IMR-90 (cell line): ENCODE measurements around the gene LBP. TPM values are rescaled to one million over a fixed set of nuclear protein-coding genes. Genes with fewer than 3 reads are reported as not detected.

Source experiments
- ATAC-seq: fragments of 200-7000 bp; cut with Tn5 transposase; 2 replicates; pipeline ENCODE4 v1.9.1; 2020; ENCODE audit warnings: low read depth, mild to moderate bottlenecking, moderate library complexity
- BruUV-seq: library from RNA; stranded (reverse); fragments of 400-500 nt; replicated peaks from 2 replicates; lab custom pipeline; 2021; lab: Mats Ljungman, UMichigan
- CTCF ChIA-PET: fragments of 300-600 bp; formaldehyde crosslinking; extraction: SDS; loops from one replicate; lab custom pipeline; 2021; ENCODE audit warnings: antibody characterized with exemption; lab: Yijun Ruan, JAX
- POLR2A ChIA-PET: fragments of 300-600 bp; sonication (Branson Sonifier 250); formaldehyde crosslinking; loops from one replicate; lab custom pipeline; 2022; ENCODE audit warnings: antibody characterized with exemption; ENCODE audit not compliant: unreplicated experiment; lab: Charles Lee
- DNase-seq: peaks from one replicate; pipeline ENCODE4 v3.0.0; 2013
- H2AFZ ChIP-seq: replicated peaks from 2 replicates; pipeline ENCODE3; 2013; ENCODE audit warnings: low read length, mild to moderate bottlenecking; ENCODE audit not compliant: poor library complexity
- H2AK5ac ChIP-seq: 2 replicates; pipeline ENCODE4 v1.6.1; 2013; ENCODE audit warnings: low read depth, low read length, inconsistent platforms
- H2AK9ac ChIP-seq: replicated peaks from 2 replicates; pipeline ENCODE3; 2013; ENCODE audit warnings: mild to moderate bottlenecking, low read depth, low read length, moderate library complexity; ENCODE audit not compliant: poor library complexity
- H2BK120ac ChIP-seq: 2 replicates; pipeline ENCODE4 v1.6.1; 2013; ENCODE audit warnings: low read depth, low read length, inconsistent platforms
- H2BK15ac ChIP-seq: 3 replicates; pipeline ENCODE4 v1.6.1; 2013; ENCODE audit warnings: low read depth, low read length, inconsistent platforms
- H2BK20ac ChIP-seq: 2 replicates; pipeline ENCODE4 v1.6.1; 2013; ENCODE audit warnings: low read depth, mild to moderate bottlenecking, inconsistent platforms, low read length, moderate library complexity
- H2BK5ac ChIP-seq: 2 replicates; pipeline ENCODE4 v1.6.1; 2013; ENCODE audit warnings: mild to moderate bottlenecking, low read depth, low read length, inconsistent platforms; ENCODE audit not compliant: poor library complexity, severe bottlenecking
- H3K14ac ChIP-seq: replicated peaks from 2 replicates; pipeline ENCODE4 v1.6.1; 2013; ENCODE audit warnings: low read depth, low read length, inconsistent platforms
- H3K18ac ChIP-seq: 2 replicates; pipeline ENCODE4 v1.6.1; 2013; ENCODE audit warnings: low read depth, low read length, control low read depth
- H3K23ac ChIP-seq: 2 replicates; pipeline ENCODE4 v1.6.1; 2013; ENCODE audit warnings: low read depth, low read length, inconsistent platforms
- H3K27ac ChIP-seq: 2 replicates; pipeline ENCODE4 v1.5.1; 2013; ENCODE audit warnings: mild to moderate bottlenecking, control low read depth, low read length; ENCODE audit not compliant: insufficient read depth
- H3K27me3 ChIP-seq: 2 replicates; pipeline ENCODE4 v1.6.1; 2013; ENCODE audit warnings: low read length; ENCODE audit not compliant: control insufficient read depth, insufficient read depth
- H3K36me3 ChIP-seq: 2 replicates; pipeline ENCODE4 v1.6.1; 2013; ENCODE audit warnings: low read length, mixed read lengths; ENCODE audit not compliant: control insufficient read depth, insufficient read depth
- H3K4ac ChIP-seq: 2 replicates; pipeline ENCODE4 v1.6.1; 2013; ENCODE audit warnings: low read depth, low read length, inconsistent platforms
- H3K4me1 ChIP-seq: 2 replicates; pipeline ENCODE4 v1.6.1; 2013; ENCODE audit warnings: low read length, mixed read lengths; ENCODE audit not compliant: control insufficient read depth, insufficient read depth
- H3K4me2 ChIP-seq: 2 replicates; pipeline ENCODE4 v1.6.1; 2013; ENCODE audit warnings: low read depth, mild to moderate bottlenecking, control low read depth, low read length, moderate library complexity
- H3K4me3 ChIP-seq: 2 replicates; pipeline ENCODE4 v1.5.1; 2013; ENCODE audit warnings: low read depth, mild to moderate bottlenecking, control low read depth, low read length, moderate library complexity; ENCODE audit not compliant: insufficient read depth
- H3K56ac ChIP-seq: 2 replicates; pipeline ENCODE4 v1.6.1; 2013; ENCODE audit warnings: low read length, inconsistent platforms; ENCODE audit not compliant: insufficient read depth; ENCODE audit errors: extremely low read depth
- H3K79me1 ChIP-seq, 2 experiments: 2 replicates each; pipeline ENCODE4 v1.6.1; 2013; ENCODE audit warnings: low read length in 2 of 2, inconsistent platforms in 1 of 2, low read depth in 1 of 2
- H3K9ac ChIP-seq: 2 replicates; pipeline ENCODE4 v1.6.1; 2013; ENCODE audit warnings: low read depth, low read length, control low read depth
- H3K9me1 ChIP-seq: 2 replicates; pipeline ENCODE4 v1.6.1; 2013; ENCODE audit warnings: low read length, inconsistent platforms; ENCODE audit not compliant: insufficient read depth
- H3K9me3 ChIP-seq: 2 replicates; pipeline ENCODE4 v1.6.1; 2013; ENCODE audit warnings: low read length; ENCODE audit not compliant: control insufficient read depth, insufficient read depth
- H4K20me1 ChIP-seq: 2 replicates; pipeline ENCODE4 v1.6.1; 2013; ENCODE audit warnings: low read length, inconsistent platforms; ENCODE audit not compliant: insufficient read depth
- H4K5ac ChIP-seq: 2 replicates; pipeline ENCODE4 v1.6.1; 2013; ENCODE audit warnings: mild to moderate bottlenecking, low read depth, low read length, control low read depth
- H4K8ac ChIP-seq, 2 experiments: 2 replicates each; pipeline ENCODE4 v1.6.1; 2013; ENCODE audit warnings: low read depth in 2 of 2, low read length in 2 of 2, control low read depth in 1 of 2, inconsistent platforms in 1 of 2
- H4K91ac ChIP-seq: 2 replicates; pipeline ENCODE4 v1.6.1; 2013; ENCODE audit warnings: low read depth, low read length, inconsistent platforms; ENCODE audit not compliant: insufficient read depth
- BHLHE40 ChIP-seq: fragments of 150-350 bp; IDR thresholded peaks from 2 replicates; pipeline ENCODE4 v1.6.1; 2016; ENCODE audit warnings: mild to moderate bottlenecking, low read depth, low read length
- CEBPB ChIP-seq: IDR thresholded peaks from 2 replicates; pipeline ENCODE4 v1.6.1; 2012; ENCODE audit warnings: low read depth, low read length, improper control_type of control experiment
- CHD1 ChIP-seq: IDR thresholded peaks from 2 replicates; pipeline ENCODE4 v1.6.1; 2012; ENCODE audit warnings: low read depth, low read length, improper control_type of control experiment
- FOS ChIP-seq: fragments of 150-350 bp; IDR thresholded peaks from 2 replicates; pipeline ENCODE4 v1.6.1; 2016; ENCODE audit warnings: low read depth, low read length
- MAFK ChIP-seq: IDR thresholded peaks from 2 replicates; pipeline ENCODE4 v1.6.1; 2012; ENCODE audit warnings: low read depth, low read length, improper control_type of control experiment
- MAZ ChIP-seq: IDR thresholded peaks from 2 replicates; pipeline ENCODE4 v1.6.1; 2012; ENCODE audit warnings: low read depth, mild to moderate bottlenecking, low read length, improper control_type of control experiment, moderate library complexity, borderline replicate concordance
- MXI1 ChIP-seq: IDR thresholded peaks from 2 replicates; pipeline ENCODE4 v1.6.1; 2012; ENCODE audit warnings: low read depth, mild to moderate bottlenecking, low read length, moderate library complexity, borderline replicate concordance
- NFE2L2 ChIP-seq: fragments of 150-350 bp; IDR thresholded peaks from 2 replicates; pipeline ENCODE4 v1.6.1; 2016; ENCODE audit warnings: low read depth, mild to moderate bottlenecking, low read length
- POLR2A ChIP-seq: IDR thresholded peaks from 2 replicates; pipeline ENCODE4 v1.6.1; 2012; ENCODE audit warnings: mild to moderate bottlenecking, low read depth, low read length
- RAD21 ChIP-seq: IDR thresholded peaks from 2 replicates; pipeline ENCODE4 v1.6.1; 2012; ENCODE audit warnings: low read length, improper control_type of control experiment
- RCOR1 ChIP-seq: IDR thresholded peaks from 2 replicates; pipeline ENCODE4 v1.6.1; 2012; ENCODE audit warnings: mild to moderate bottlenecking, low read length, improper control_type of control experiment; ENCODE audit not compliant: insufficient replicate concordance
- RFX5 ChIP-seq: IDR thresholded peaks from 2 replicates; pipeline ENCODE4 v1.8.0; 2012; ENCODE audit warnings: low read depth, mild to moderate bottlenecking, low read length, moderate library complexity
- SMC3 ChIP-seq: fragments of 150-350 bp; IDR thresholded peaks from 2 replicates; pipeline ENCODE4 v1.6.1; 2016; ENCODE audit warnings: low read depth, mild to moderate bottlenecking, antibody characterized with exemption, low read length, moderate library complexity
- WGBS, 2 experiments: methylation state at CpG; one replicate each; pipeline versions ENCODE4 v1.1.5 to v1.1.7; 2013; ENCODE audit warnings: missing lambda C conversion rate in 2 of 2; ENCODE audit not compliant: insufficient read length in 1 of 2; ENCODE audit errors: extremely low coverage in 2 of 2; 5-methylcytosine and 5-hydroxymethylcytosine counted together
- dilution Hi-C: fragments of 300-500 bp; cut with HindIII; formaldehyde crosslinking; loops from one replicate; pipeline ENCODE4 v1.14.3; 2018; ENCODE audit warnings: low sequenced_read_pairs; ENCODE audit not compliant: unreplicated experiment
- in situ Hi-C: fragments of 300-500 bp; cut with MboI; formaldehyde crosslinking; loops from 3 replicates; pipeline ENCODE4 v1.14.3; 2019; ENCODE audit warnings: low sequenced_read_pairs, inconsistent platforms, mixed read lengths
- intact Hi-C: fragments of 100-400 bp; cut with micrococcal nuclease; formaldehyde crosslinking; loops from 2 replicates; pipeline ENCODE4 v1.10.0; 2022
- polyA plus RNA-seq, 3 experiments: library from polyadenylated mRNA; depleted of rRNA; stranded (reverse); fragments of >200 nt; gene quantifications; 2 replicates each; pipeline ENCODE4 v1.2.3, GENCODE V29; 2012; ENCODE audit warnings: low replicate concordance in 1 of 3
- total RNA-seq: library from RNA; depleted of rRNA; stranded (reverse); fragments of >200 nt; gene quantifications from 2 replicates; pipeline ENCODE4 v1.2.3, GENCODE V29; 2012
- TF ChIP-seq, protein P1 (sequence below): fragments of 150-350 bp; IDR thresholded peaks from 2 replicates; pipeline ENCODE4 v1.6.1; 2016; ENCODE audit warnings: low read depth, mild to moderate bottlenecking, low read length, moderate library complexity, borderline replicate concordance
- TF ChIP-seq, protein P2 (sequence below): conservative IDR thresholded peaks from 2 replicates; pipeline ENCODE4 v1.5.1; 2012; ENCODE audit warnings: mild to moderate bottlenecking, low read depth, low read length, improper control_type of control experiment
- TF ChIP-seq, protein P3 (sequence below): fragments of 150-350 bp; IDR thresholded peaks from 2 replicates; pipeline ENCODE4 v1.6.1; 2017; ENCODE audit warnings: mild to moderate bottlenecking, antibody characterized with exemption, low read length, low read depth

Gene LBP
- total and polyA plus RNA-seq, 2 of the 4 experiments (the other 2 are of a cell fraction): not detected

DNA sequence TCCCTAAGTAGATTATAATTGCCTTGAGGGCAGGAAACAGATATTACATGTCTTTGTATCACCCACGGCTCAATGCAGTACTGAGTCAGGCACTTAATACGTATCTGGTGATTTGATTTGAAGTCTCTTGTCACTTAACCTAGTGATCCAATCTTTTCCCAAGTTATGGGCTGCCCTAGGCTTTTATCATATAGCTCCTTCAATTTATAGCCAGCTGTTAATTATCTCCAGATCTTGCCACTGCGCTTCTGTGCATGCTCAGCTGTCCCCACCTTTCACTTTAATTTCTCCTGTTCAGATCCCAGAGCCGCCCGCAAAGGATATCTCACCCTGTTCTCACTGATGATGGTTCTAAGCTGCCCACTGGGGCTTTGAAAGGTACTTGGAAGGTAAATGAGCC lies 47.0 kb downstream of the LBP start:
- dilution Hi-C loops: no loop called here
- no peak overlapping the region for H3K18ac ChIP-seq
- no peak overlapping the region for H3K56ac ChIP-seq
- no peak overlapping the region for H2BK15ac ChIP-seq
- H3K79me1 ChIP-seq: no peaks in the 10 kb centered on the region
- no peak overlapping the region for H2AFZ ChIP-seq
- H3K9ac ChIP-seq: no peak overlapping the region
- ATAC-seq (no peak), DNase-seq (no peak)
- TF ChIP-seq POLR2A: no peak
- TF ChIP-seq MAFK: no peak
- TF ChIP-seq RFX5: no peak
- no peak for TF ChIP-seq MXI1
- no peak for TF ChIP-seq CHD1
- TF ChIP-seq FOS: no peak
- TF ChIP-seq MAZ: no peak
- TF ChIP-seq BHLHE40: no peak
- no peak for TF ChIP-seq SMC3
- TF ChIP-seq, protein P1, sequence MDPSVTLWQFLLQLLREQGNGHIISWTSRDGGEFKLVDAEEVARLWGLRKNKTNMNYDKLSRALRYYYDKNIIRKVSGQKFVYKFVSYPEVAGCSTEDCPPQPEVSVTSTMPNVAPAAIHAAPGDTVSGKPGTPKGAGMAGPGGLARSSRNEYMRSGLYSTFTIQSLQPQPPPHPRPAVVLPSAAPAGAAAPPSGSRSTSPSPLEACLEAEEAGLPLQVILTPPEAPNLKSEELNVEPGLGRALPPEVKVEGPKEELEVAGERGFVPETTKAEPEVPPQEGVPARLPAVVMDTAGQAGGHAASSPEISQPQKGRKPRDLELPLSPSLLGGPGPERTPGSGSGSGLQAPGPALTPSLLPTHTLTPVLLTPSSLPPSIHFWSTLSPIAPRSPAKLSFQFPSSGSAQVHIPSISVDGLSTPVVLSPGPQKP: no peak
- TF ChIP-seq, protein P2, sequence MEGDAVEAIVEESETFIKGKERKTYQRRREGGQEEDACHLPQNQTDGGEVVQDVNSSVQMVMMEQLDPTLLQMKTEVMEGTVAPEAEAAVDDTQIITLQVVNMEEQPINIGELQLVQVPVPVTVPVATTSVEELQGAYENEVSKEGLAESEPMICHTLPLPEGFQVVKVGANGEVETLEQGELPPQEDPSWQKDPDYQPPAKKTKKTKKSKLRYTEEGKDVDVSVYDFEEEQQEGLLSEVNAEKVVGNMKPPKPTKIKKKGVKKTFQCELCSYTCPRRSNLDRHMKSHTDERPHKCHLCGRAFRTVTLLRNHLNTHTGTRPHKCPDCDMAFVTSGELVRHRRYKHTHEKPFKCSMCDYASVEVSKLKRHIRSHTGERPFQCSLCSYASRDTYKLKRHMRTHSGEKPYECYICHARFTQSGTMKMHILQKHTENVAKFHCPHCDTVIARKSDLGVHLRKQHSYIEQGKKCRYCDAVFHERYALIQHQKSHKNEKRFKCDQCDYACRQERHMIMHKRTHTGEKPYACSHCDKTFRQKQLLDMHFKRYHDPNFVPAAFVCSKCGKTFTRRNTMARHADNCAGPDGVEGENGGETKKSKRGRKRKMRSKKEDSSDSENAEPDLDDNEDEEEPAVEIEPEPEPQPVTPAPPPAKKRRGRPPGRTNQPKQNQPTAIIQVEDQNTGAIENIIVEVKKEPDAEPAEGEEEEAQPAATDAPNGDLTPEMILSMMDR: no peak
- no peak for TF ChIP-seq NFE2L2
- no peak for TF ChIP-seq CEBPB
- no peak for TF ChIP-seq RAD21
- TF ChIP-seq RCOR1: no peak
- TF ChIP-seq, protein P3, sequence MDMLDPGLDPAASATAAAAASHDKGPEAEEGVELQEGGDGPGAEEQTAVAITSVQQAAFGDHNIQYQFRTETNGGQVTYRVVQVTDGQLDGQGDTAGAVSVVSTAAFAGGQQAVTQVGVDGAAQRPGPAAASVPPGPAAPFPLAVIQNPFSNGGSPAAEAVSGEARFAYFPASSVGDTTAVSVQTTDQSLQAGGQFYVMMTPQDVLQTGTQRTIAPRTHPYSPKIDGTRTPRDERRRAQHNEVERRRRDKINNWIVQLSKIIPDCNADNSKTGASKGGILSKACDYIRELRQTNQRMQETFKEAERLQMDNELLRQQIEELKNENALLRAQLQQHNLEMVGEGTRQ: no peak
- POLR2A ChIA-PET: no interaction called here
- H2BK5ac ChIP-seq: no peak overlapping the region
- H3K4me1 ChIP-seq: peaks cover 2% of the 10 kb centered on the region; the same call in 1 of the 2 replicates
- no peak overlapping the region for H4K91ac ChIP-seq
- H2BK20ac ChIP-seq: no peak overlapping the region
- H3K4me3 ChIP-seq: no peak overlapping the region
- H4K5ac ChIP-seq: no peak overlapping the region
- CTCF ChIA-PET: no interaction called here
- H2AK5ac ChIP-seq: no peak overlapping the region
- H3K27ac ChIP-seq: no peak overlapping the region
- no peak overlapping the region for H3K4ac ChIP-seq
- H3K9me3 ChIP-seq: no peaks in the 10 kb centered on the region
- H3K27me3 ChIP-seq: peaks cover 25% of the 10 kb centered on the region
- H3K23ac ChIP-seq: no peak overlapping the region
- in situ Hi-C loops: loop anchor here (25.0 kb wide), 1 partner anchor 1131 kb away; the partner anchor contains the start of gene GHRH
- H3K4me2 ChIP-seq: no peak overlapping the region
- H3K9me1 ChIP-seq: no peaks in the 10 kb centered on the region
- no peak overlapping the region for H2AK9ac ChIP-seq
- H2BK120ac ChIP-seq: no peak overlapping the region
- H3K14ac ChIP-seq: no peak overlapping the region
- H4K20me1 ChIP-seq: no peaks in the 10 kb centered on the region
- H4K8ac ChIP-seq: no peak overlapping the region
- intact Hi-C loops: no loop called here
- WGBS, 2 experiments: no CpG with 5 or more reads among the region's 5 CpGs
- H3K36me3 ChIP-seq: no peaks in the 10 kb centered on the region
- BruUV-seq: no TSS peak
